Dermis microvascular lymphatic vessel endothelial cell (primary cell): ENCODE results near the gene SFTA2. TPM values are rescaled to one million over a fixed set of nuclear protein-coding genes. Genes with fewer than 3 reads are reported as not detected.

Experiments
- total RNA-seq: library from RNA; depleted of rRNA; stranded (reverse); fragments of >200 nt; gene quantifications from 2 replicates; pipeline ENCODE4 v1.2.1, GENCODE V29; 2014

The SFTA2 gene
- total RNA-seq, 1 donor from 2014 or later: not detected

Other genes with a start within 250 kb of the SFTA2 start
- gene PPP1R18, start 245.5 kb downstream of the SFTA2 start, total RNA-seq: 25.2 and 37.4 TPM in 2 replicates
- gene NRM, start 241.2 kb downstream of the SFTA2 start, total RNA-seq: 1.8 and 2.1 TPM in 2 replicates
- gene MDC1, start 214.9 kb downstream of the SFTA2 start, total RNA-seq: 4.9 and 5.7 TPM in 2 replicates
- gene TUBB, start 211.8 kb downstream of the SFTA2 start, total RNA-seq: 397 and 399 TPM in 2 replicates
- gene FLOT1, start 189.5 kb downstream of the SFTA2 start, total RNA-seq: 52.5 and 55.2 TPM in 2 replicates
- gene IER3, start 187.6 kb downstream of the SFTA2 start, total RNA-seq: 46.3 and 86.1 TPM in 2 replicates
- gene DDR1, start 47.7 kb downstream of the SFTA2 start, total RNA-seq: 4.0 and 10.1 TPM in 2 replicates
- gene GTF2H4, start 24.0 kb downstream of the SFTA2 start, total RNA-seq: 10.4 and 13.7 TPM in 2 replicates
- 11.1 and 16.6 TPM in 2 replicates for gene VARS2, start 17.9 kb downstream of the SFTA2 start, total RNA-seq
- gene MUCL3, start 8.8 kb upstream of the SFTA2 start, total RNA-seq: not detected in 2 replicates
- gene MUC21, start 51.5 kb upstream of the SFTA2 start, total RNA-seq: not detected in 2 replicates
- gene MUC22, start 78.3 kb upstream of the SFTA2 start, total RNA-seq: not detected in 2 replicates
- not detected in 2 replicates for gene C6orf15, start 180.4 kb upstream of the SFTA2 start, total RNA-seq
- gene PSORS1C1, start 182.6 kb upstream of the SFTA2 start, total RNA-seq: 3.7 and 3.8 TPM in 2 replicates
- under 0.01 TPM in 1 of 2 replicates, not detected in the other for gene CDSN, start 188.3 kb upstream of the SFTA2 start, total RNA-seq
- gene PSORS1C2, start 206.9 kb upstream of the SFTA2 start, total RNA-seq: not detected in 2 replicates
- 11.1 and 11.8 TPM in 2 replicates for gene CCHCR1, start 225.6 kb upstream of the SFTA2 start, total RNA-seq
- 12.8 and 21.7 TPM in 2 replicates for gene TCF19, start 226.4 kb upstream of the SFTA2 start, total RNA-seq
- not detected in 2 replicates for gene POU5F1, start 238.5 kb upstream of the SFTA2 start, total RNA-seq